Activated naive CD4-positive, alpha-beta T cell treated with anti-CD3 and anti-CD28 coated beads, Interleukin-2, amount 10 ng/mL, durations not matched to agents 7 days and 5 days (primary cell): ENCODE measurements around the gene ABI1.
"Not testable (repeated sequence)": the region's sequence is repeated elsewhere in the genome, so short reads cannot be mapped to it uniquely, and the experiment has no call there.

Experiments used
- CTCF ChIA-PET: fragments of 350-600 bp; sonication (Branson Sonifier 250); formaldehyde crosslinking; loops from one replicate; lab custom pipeline; 2021; ENCODE audit warnings: antibody characterized with exemption; lab: Charles Lee
- DNase-seq: peaks from one replicate; pipeline ENCODE4 v3.0.0-alpha.2; 2020
- H3K27ac Mint-ChIP-seq: one replicate; pipeline ENCODE4 v1.8.0; 2021; ENCODE audit warnings: mild to moderate bottlenecking, moderate library complexity, mixed read lengths
- H3K27me3 Mint-ChIP-seq: one replicate; pipeline ENCODE4 v1.8.0; 2021; ENCODE audit warnings: mild to moderate bottlenecking, mixed read lengths
- H3K36me3 Mint-ChIP-seq: one replicate; pipeline ENCODE4 v1.8.0; 2021; ENCODE audit warnings: mixed read lengths
- H3K4me1 Mint-ChIP-seq: one replicate; pipeline ENCODE4 v1.8.0; 2021; ENCODE audit warnings: mixed read lengths
- H3K4me3 Mint-ChIP-seq: one replicate; pipeline ENCODE4 v1.8.0; 2021; ENCODE audit warnings: mild to moderate bottlenecking, moderate library complexity, mixed read lengths
- H3K9me3 Mint-ChIP-seq: one replicate; pipeline ENCODE4 v1.8.0; 2021; ENCODE audit warnings: mixed read lengths

Gene ABI1

GRCh38 chr10:26805567-26806245 is 55.1 kb downstream of the ABI1 start:
- Mint-ChIP-seq H3K27me3 (no peaks in the 10 kb centered on the region), H3K27ac (no peak overlapping the region), H3K9me3 (no peaks in the 10 kb centered on the region), H3K4me1 (peaks cover 34% of the 10 kb centered on the region), H3K36me3 (peaks cover 16% of the 10 kb centered on the region), H3K4me3 (no peak overlapping the region)
- CTCF ChIA-PET, result interaction anchor here (0.8 to 1.0 kb wide), 2 partner anchors 48 to 75 kb away, joined by 3 read pairs; no protein-coding TSS in a partner anchor
- no peak for DNase-seq

- Mint-ChIP-seq H3K9me3 (no peaks in the 10 kb centered on the region), H3K36me3 (peaks cover 19% of the 10 kb centered on the region), H3K27me3 (no peaks in the 10 kb centered on the region), H3K4me3 (no peak overlapping the region), H3K4me1 (peaks cover 40% of the 10 kb centered on the region), H3K27ac (no peak overlapping the region)
- CTCF ChIA-PET, result interaction anchor here (1.0 to 1.5 kb wide), 2 partner anchors 47 to 78 kb away, joined by 3 to 6 read pairs; no protein-coding TSS in a partner anchor
- no peak for DNase-seq
Measured at GRCh38 chr10:26804418-26805393, 56.1 kb downstream of the ABI1 start.

DNA sequence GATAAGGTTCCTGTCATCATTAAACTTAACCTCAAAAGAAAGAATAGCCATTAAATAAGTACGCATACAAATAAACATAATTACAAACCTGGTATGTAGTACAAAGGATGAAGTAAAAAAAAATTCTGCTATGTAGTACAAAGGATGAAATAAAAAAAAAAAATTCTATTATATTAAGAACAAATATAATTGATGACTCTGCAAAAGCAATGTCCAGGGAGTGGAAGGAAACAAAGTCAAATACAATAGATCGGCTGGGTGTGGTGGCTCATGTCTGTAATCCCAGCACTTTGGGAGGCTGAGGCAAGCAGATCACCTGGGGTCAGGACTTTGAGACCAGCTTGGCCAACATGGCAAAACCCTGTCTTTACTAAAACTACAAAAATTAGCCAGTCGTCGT is 56.9 kb downstream of the ABI1 start:
- Mint-ChIP-seq H3K27me3 (no peaks in the 10 kb centered on the region), H3K27ac (no peak overlapping the region), H3K4me1 (peaks cover 46% of the 10 kb centered on the region), H3K9me3 (no peaks in the 10 kb centered on the region), H3K36me3 (peaks cover 17% of the 10 kb centered on the region), H3K4me3 (no peak overlapping the region)
- no peak for DNase-seq
- CTCF ChIA-PET, result interaction anchor here (1.5 kb wide), 1 partner anchor 77 kb away, joined by 6 read pairs; no protein-coding TSS in a partner anchor

DNA sequence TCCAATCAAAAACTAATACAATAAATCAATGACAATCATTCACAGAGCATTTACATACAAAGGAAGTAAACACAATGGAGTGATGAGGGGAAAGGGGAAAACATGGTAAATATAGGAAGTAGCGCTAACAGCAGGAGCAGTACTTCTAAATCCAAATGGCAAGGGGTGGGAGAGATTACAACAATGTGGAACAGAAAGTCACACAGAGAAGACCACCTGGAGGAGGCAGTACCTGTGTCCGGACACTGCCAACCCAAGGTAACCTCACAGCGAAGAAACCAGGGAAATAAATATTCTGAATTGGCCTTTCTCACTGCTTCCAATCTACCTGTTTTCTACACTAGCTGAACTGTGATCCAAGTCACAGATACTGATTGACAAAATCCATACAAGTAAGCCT is 58.2 kb downstream of the ABI1 start:
- Mint-ChIP-seq H3K27me3 (no peaks in the 10 kb centered on the region), H3K4me1 (peaks cover 46% of the 10 kb centered on the region), H3K4me3 (no peak overlapping the region), H3K27ac (no peak overlapping the region), H3K36me3 (peaks cover 24% of the 10 kb centered on the region), H3K9me3 (no peaks in the 10 kb centered on the region)
- CTCF ChIA-PET, result no interaction called here
- DNase-seq, result no peak

GRCh38 chr10:26801831-26802230 is 58.9 kb downstream of the ABI1 start:
- Mint-ChIP-seq H3K27me3 (no peaks in the 10 kb centered on the region), H3K4me1 (peaks cover 44% of the 10 kb centered on the region), H3K4me3 (no peak overlapping the region), H3K9me3 (no peaks in the 10 kb centered on the region), H3K27ac (no peak overlapping the region), H3K36me3 (peaks cover 26% of the 10 kb centered on the region)
- no peak for DNase-seq
- CTCF ChIA-PET, result no interaction called here

GRCh38 chr10:26801274-26801673 is 59.5 kb downstream of the ABI1 start:
- no peak for DNase-seq
- peaks cover 26% of the 10 kb centered on the region for H3K36me3 Mint-ChIP-seq
- no peaks in the 10 kb centered on the region for H3K9me3 Mint-ChIP-seq
- H3K27ac Mint-ChIP-seq, result no peak overlapping the region
- CTCF ChIA-PET, result no interaction called here
- peaks cover 38% of the 10 kb centered on the region for H3K4me1 Mint-ChIP-seq
- no peaks in the 10 kb centered on the region for H3K27me3 Mint-ChIP-seq
- H3K4me3 Mint-ChIP-seq, result no peak overlapping the region

GRCh38 chr10:26800468-26800867 is 60.3 kb downstream of the ABI1 start:
- CTCF ChIA-PET, result no interaction called here
- H3K27me3 Mint-ChIP-seq, result no peaks in the 10 kb centered on the region
- no peak overlapping the region for H3K27ac Mint-ChIP-seq
- no peak for DNase-seq
- H3K4me3 Mint-ChIP-seq, result no peak overlapping the region
- peaks cover 29% of the 10 kb centered on the region for H3K36me3 Mint-ChIP-seq
- peaks cover 1% of the 10 kb centered on the region for H3K9me3 Mint-ChIP-seq
- peaks cover 30% of the 10 kb centered on the region for H3K4me1 Mint-ChIP-seq

DNA sequence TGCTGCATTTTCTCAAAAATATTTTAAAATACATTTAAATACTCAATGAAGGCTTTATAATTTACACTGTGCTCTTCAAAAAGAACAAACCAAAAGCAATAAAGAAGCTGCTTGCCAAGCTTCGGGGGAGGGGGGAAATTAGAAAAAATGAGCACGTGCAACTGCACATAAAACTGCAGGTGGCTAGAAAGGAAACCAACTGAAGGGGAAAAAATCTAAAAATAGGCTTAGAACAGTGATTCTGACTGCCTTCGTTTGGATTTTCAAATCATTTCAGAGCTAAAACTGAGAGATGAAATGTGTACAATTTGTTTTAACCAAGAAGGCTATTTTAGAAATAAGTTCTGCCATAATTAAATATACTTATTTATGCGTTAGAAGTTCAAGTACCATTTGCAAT is 61.4 kb downstream of the ABI1 start:
- Mint-ChIP-seq H3K36me3 (peaks cover 28% of the 10 kb centered on the region), H3K4me3 (no peak overlapping the region), H3K9me3 (peaks cover 4% of the 10 kb centered on the region), H3K27ac (peak overlapping the region; percentile 76), H3K4me1 (peaks cover 19% of the 10 kb centered on the region), H3K27me3 (no peaks in the 10 kb centered on the region)
- DNase-seq, result peak; percentile 35
- CTCF ChIA-PET, result no interaction called here

DNA sequence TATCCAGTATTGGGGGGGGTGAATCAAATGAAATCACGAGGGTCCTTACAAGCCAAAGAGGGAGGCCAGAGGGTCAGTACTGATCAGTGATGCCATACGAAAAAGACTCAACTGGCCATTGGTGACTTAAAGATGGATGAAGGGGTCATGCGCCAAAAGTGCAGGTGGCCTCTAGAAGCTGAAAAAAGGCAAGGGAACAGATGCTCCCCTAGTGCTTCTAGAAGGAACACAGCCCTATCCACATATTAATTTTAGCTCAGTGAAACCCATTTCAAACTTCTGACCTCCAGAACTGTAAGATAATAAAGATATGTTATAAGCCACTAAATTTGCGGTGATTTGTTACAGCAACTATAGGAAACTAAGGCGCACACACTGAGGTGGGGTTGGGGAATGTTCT is 62.5 kb downstream of the ABI1 start:
- Mint-ChIP-seq H3K9me3 (peaks cover 4% of the 10 kb centered on the region), H3K27me3 (no peaks in the 10 kb centered on the region), H3K27ac (no peak overlapping the region), H3K4me3 (no peak overlapping the region), H3K4me1 (peaks cover 18% of the 10 kb centered on the region), H3K36me3 (peaks cover 28% of the 10 kb centered on the region)
- CTCF ChIA-PET, result no interaction called here
- DNase-seq, result no peak

DNA sequence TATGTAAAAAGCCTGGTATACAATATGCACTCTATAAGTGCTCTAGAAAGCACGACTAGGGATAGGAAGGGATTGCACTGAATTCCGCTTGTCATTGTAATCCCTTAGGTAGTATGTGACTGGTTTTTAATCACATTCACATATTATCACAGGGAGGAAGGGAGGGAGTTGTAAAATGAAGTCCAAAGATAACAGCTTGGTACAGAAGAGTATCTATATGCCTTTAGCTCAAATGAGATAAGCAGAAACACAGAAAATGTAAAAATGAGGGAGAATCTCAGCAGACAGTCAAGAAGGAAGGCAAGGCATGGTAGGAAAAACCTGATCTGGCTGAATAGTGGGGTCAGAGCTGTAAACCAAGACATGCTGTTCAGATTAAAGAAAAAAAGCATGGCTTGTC is 63.4 kb downstream of the ABI1 start:
- no peak overlapping the region for H3K27ac Mint-ChIP-seq
- no peaks in the 10 kb centered on the region for H3K27me3 Mint-ChIP-seq
- CTCF ChIA-PET, result no interaction called here
- H3K4me3 Mint-ChIP-seq, result no peak overlapping the region
- DNase-seq, result no peak
- peaks cover 4% of the 10 kb centered on the region for H3K9me3 Mint-ChIP-seq
- peaks cover 14% of the 10 kb centered on the region for H3K4me1 Mint-ChIP-seq
- peaks cover 28% of the 10 kb centered on the region for H3K36me3 Mint-ChIP-seq

- Mint-ChIP-seq H3K36me3 (peaks cover 32% of the 10 kb centered on the region), H3K4me3 (no peak overlapping the region), H3K27ac (no peak overlapping the region), H3K27me3 (no peaks in the 10 kb centered on the region), H3K9me3 (peaks cover 8% of the 10 kb centered on the region), H3K4me1 (peaks cover 8% of the 10 kb centered on the region)
- CTCF ChIA-PET, result no interaction called here
- no peak for DNase-seq
Measured at GRCh38 chr10:26792758-26793495, 67.8 kb downstream of the ABI1 start.

- no peak for DNase-seq
- Mint-ChIP-seq H3K36me3 (peaks cover 42% of the 10 kb centered on the region), H3K27me3 (no peaks in the 10 kb centered on the region), H3K27ac (no peak overlapping the region), H3K4me3 (no peak overlapping the region), H3K4me1 (peaks cover 8% of the 10 kb centered on the region), H3K9me3 (peaks cover 6% of the 10 kb centered on the region)
- CTCF ChIA-PET, result no interaction called here
Measured at GRCh38 chr10:26790221-26790995, 70.3 kb downstream of the ABI1 start.

GRCh38 chr10:26789779-26790178 is 71.0 kb downstream of the ABI1 start:
- H3K4me3 Mint-ChIP-seq, H3K9me3 Mint-ChIP-seq, CTCF ChIA-PET, H3K27me3 Mint-ChIP-seq, H3K4me1 Mint-ChIP-seq, H3K27ac Mint-ChIP-seq, DNase-seq: not testable (repeated sequence)
- H3K36me3 Mint-ChIP-seq, result peaks cover 45% of the 10 kb centered on the region
